ENCODE data around the gene ZBTB2.

DNA sequence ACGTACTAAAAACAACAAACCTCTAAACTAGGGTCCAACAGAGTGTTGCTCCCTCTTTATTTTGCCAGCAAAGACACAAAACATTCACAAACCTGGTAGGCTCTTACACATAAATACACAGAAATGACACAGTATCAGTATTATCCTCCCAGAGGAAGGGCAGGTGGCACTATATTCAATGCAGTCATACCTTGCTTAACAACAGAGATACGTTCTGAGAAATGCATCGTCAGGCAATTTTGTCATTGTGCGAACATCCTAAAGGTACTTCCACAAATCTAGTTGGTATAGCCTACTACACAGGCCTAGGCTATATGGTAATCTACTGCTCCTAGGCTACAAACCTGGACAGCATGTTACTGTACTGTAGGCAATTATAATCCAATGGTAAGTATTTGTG, 9.6 kb downstream of the ZBTB2 start:
- TF ChIP-seq POLR2AphosphoS5 (IDR thresholded peaks at IDR 0.05), result no peak
- no peak for TF ChIP-seq POLR2A (IDR thresholded peaks at IDR 0.05; ENCODE audit: low read depth)
- no peak for TF ChIP-seq CTCF (IDR thresholded peaks at IDR 0.05)
- TF ChIP-seq EP300 (IDR thresholded peaks at IDR 0.05), result no peak

Measured in esophagus muscularis mucosa (tissue), 4 donors.